PC-3 (cell line): ENCODE measurements around the gene PADI1. TPM values are rescaled to one million over a fixed set of nuclear protein-coding genes. Genes with fewer than 3 reads are reported as not detected.

ENCODE experiments used
- ATAC-seq: fragments of 200-7000 bp; cut with Tn5 transposase; 2 replicates; pipeline ENCODE4 v1.9.1; 2020; ENCODE audit warnings: mild to moderate bottlenecking, moderate library complexity
- BruUV-seq: library from RNA; stranded (reverse); fragments of 400-500 nt; replicated peaks from 2 replicates; lab custom pipeline; 2021; lab: Mats Ljungman, UMichigan
- CTCF ChIA-PET: fragments of 300-600 bp; sonication (Branson Sonifier 250); formaldehyde crosslinking; loops from one replicate; lab custom pipeline; 2022; ENCODE audit warnings: antibody characterized with exemption; lab: Charles Lee
- POLR2A ChIA-PET: fragments of 300-600 bp; sonication (Branson Sonifier 250); formaldehyde crosslinking; loops from one replicate; lab custom pipeline; 2022; ENCODE audit warnings: antibody characterized with exemption; ENCODE audit not compliant: unreplicated experiment; lab: Charles Lee
- DNase-seq: peaks from one replicate; pipeline ENCODE4 v3.0.0-alpha.2; 2015
- H2AFZ ChIP-seq: fragments of 300-600 bp; sonication (generic); 2 replicates; pipeline ENCODE4 v1.6.0; 2016; ENCODE audit warnings: antibody characterized with exemption, low read length
- H3F3A ChIP-seq: fragments of 300-600 bp; sonication (generic); one replicate; pipeline ENCODE4 v1.6.0; 2017; ENCODE audit warnings: antibody characterized with exemption, low read length, control low read depth, mild to moderate bottlenecking; ENCODE audit not compliant: unreplicated experiment
- H3K27ac ChIP-seq: fragments of 300-600 bp; sonication (generic); 2 replicates; pipeline ENCODE4 v1.5.1; 2016; ENCODE audit warnings: mild to moderate bottlenecking, low read length
- H3K27me3 ChIP-seq: fragments of 300-600 bp; sonication (generic); 2 replicates; pipeline ENCODE4 v1.6.1; 2016; ENCODE audit warnings: low read length, mixed read lengths
- H3K36me3 ChIP-seq: fragments of 300-600 bp; sonication (generic); 2 replicates; pipeline ENCODE4 v1.6.1; 2016; ENCODE audit warnings: low read depth, mixed run types, low read length, mixed read lengths
- H3K4me1 ChIP-seq: fragments of 300-600 bp; sonication (generic); 2 replicates; pipeline ENCODE4 v1.5.1; 2016; ENCODE audit warnings: low read length; ENCODE audit not compliant: insufficient read depth
- H3K4me2 ChIP-seq: fragments of 300-600 bp; sonication (generic); 2 replicates; pipeline ENCODE4 v1.6.0; 2016; ENCODE audit warnings: low read length
- H3K4me3 ChIP-seq: fragments of 300-600 bp; sonication (generic); 2 replicates; pipeline ENCODE4 v1.5.1; 2016; ENCODE audit warnings: mild to moderate bottlenecking, low read length, mixed read lengths
- H3K79me2 ChIP-seq: fragments of 300-600 bp; sonication (generic); 2 replicates; pipeline ENCODE4 v1.6.1; 2017; ENCODE audit warnings: low read length, mixed read lengths
- H3K9ac ChIP-seq: fragments of 300-600 bp; sonication (generic); 2 replicates; pipeline ENCODE4 v1.6.0; 2016; ENCODE audit warnings: mild to moderate bottlenecking, low read length
- H3K9me2 ChIP-seq: fragments of 300-600 bp; sonication (generic); replicated peaks from 2 replicates; pipeline ENCODE4 v1.6.1; 2016; ENCODE audit warnings: mixed run types, low read length, mixed read lengths
- H3K9me3 ChIP-seq: fragments of 300-600 bp; sonication (generic); 2 replicates; pipeline ENCODE4 v1.6.1; 2016; ENCODE audit warnings: low read length, mixed read lengths
- H4K20me1 ChIP-seq: fragments of 300-600 bp; sonication (generic); 2 replicates; pipeline ENCODE4 v1.6.1; 2016; ENCODE audit warnings: low read length, mixed read lengths
- EZH2 ChIP-seq: fragments of 300-600 bp; sonication (generic); IDR thresholded peaks from one replicate; pipeline ENCODE4 v1.6.1; 2017; ENCODE audit warnings: antibody characterized with exemption, mild to moderate bottlenecking, low read length; ENCODE audit not compliant: unreplicated experiment
- EZH2phosphoT487 ChIP-seq: fragments of 300-600 bp; sonication (generic); IDR thresholded peaks from 2 replicates; pipeline ENCODE4 v1.6.1; 2018; ENCODE audit warnings: mild to moderate bottlenecking, antibody characterized with exemption, low read length, borderline replicate concordance
- intact Hi-C: fragments of 100-400 bp; cut with micrococcal nuclease; formaldehyde crosslinking; loops from 2 replicates; pipeline ENCODE4 v1.9.0; 2023
- total RNA-seq: library from RNA; depleted of rRNA; stranded (reverse); fragments of >200 nt; gene quantifications from 2 replicates; pipeline ENCODE4 v1.2.3, GENCODE V29; 2014
- TF ChIP-seq, protein P1 (sequence below): fragments of 300-600 bp; sonication (generic); conservative IDR thresholded peaks from 2 replicates; pipeline ENCODE4 v1.5.1; 2017; ENCODE audit warnings: antibody characterized with exemption, low read depth, mild to moderate bottlenecking, low read length

PADI1 gene
- total RNA-seq, 1 experiment from 2014 or later = 0.73 TPM

- TF ChIP-seq, protein P1, sequence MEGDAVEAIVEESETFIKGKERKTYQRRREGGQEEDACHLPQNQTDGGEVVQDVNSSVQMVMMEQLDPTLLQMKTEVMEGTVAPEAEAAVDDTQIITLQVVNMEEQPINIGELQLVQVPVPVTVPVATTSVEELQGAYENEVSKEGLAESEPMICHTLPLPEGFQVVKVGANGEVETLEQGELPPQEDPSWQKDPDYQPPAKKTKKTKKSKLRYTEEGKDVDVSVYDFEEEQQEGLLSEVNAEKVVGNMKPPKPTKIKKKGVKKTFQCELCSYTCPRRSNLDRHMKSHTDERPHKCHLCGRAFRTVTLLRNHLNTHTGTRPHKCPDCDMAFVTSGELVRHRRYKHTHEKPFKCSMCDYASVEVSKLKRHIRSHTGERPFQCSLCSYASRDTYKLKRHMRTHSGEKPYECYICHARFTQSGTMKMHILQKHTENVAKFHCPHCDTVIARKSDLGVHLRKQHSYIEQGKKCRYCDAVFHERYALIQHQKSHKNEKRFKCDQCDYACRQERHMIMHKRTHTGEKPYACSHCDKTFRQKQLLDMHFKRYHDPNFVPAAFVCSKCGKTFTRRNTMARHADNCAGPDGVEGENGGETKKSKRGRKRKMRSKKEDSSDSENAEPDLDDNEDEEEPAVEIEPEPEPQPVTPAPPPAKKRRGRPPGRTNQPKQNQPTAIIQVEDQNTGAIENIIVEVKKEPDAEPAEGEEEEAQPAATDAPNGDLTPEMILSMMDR = no peak
- TF ChIP-seq EZH2phosphoT487 = no peak
- TF ChIP-seq EZH2 = no peak
- Histone ChIP-seq H3K27ac (peak overlapping the region; percentile 96), H3K36me3 (no peaks in the 10 kb centered on the region), H3K4me2 (peak overlapping the region; percentile 70), H2AFZ (peak overlapping the region; percentile 66), H3K9ac (peak overlapping the region; percentile 72), H3K4me3 (peak overlapping the region; percentile 46), H3F3A (no peaks in the 10 kb centered on the region), H4K20me1 (no peaks in the 10 kb centered on the region), H3K27me3 (no peaks in the 10 kb centered on the region), H3K4me1 (peaks cover 27% of the 10 kb centered on the region), H3K9me2 (no peaks in the 10 kb centered on the region), H3K9me3 (no peaks in the 10 kb centered on the region), H3K79me2 (no peaks in the 10 kb centered on the region)
- ChIA-PET CTCF (no interaction called here), POLR2A (interaction anchor here (0.6 kb wide), 1 partner anchor 304 kb away, joined by 6 read pairs; no protein-coding TSS in a partner anchor)
- ATAC-seq = peak; percentile 77
- peak; percentile 88 for DNase-seq
- BruUV-seq = no TSS peak
- intact Hi-C loops = loop anchor here (1.0 kb wide), 3 partner anchors 39 to 69 kb away; no protein-coding TSS in a partner anchor
Observed at GRCh38 chr1:17168091-17168876, 36.6 kb upstream of the PADI1 start.

GRCh38 chr1:17170571-17170970, 34.4 kb upstream of the PADI1 start:
- Histone ChIP-seq H3K4me2 (no peak overlapping the region), H3K27me3 (no peaks in the 10 kb centered on the region)

More at GRCh38 chr1:17170571-17170970, 34.4 kb upstream of the PADI1 start:
- H3K79me2 ChIP-seq = no peaks in the 10 kb centered on the region
- intact Hi-C loops = no loop called here
- no peak overlapping the region for H2AFZ ChIP-seq
- H3K9ac ChIP-seq = no peak overlapping the region
- TF ChIP-seq EZH2phosphoT487 (no peak), EZH2 (no peak)
- TF ChIP-seq, protein P1 = no peak
- H3K4me1 ChIP-seq = peaks cover 27% of the 10 kb centered on the region
- no peaks in the 10 kb centered on the region for H3K36me3 ChIP-seq
- H3K9me2 ChIP-seq = no peaks in the 10 kb centered on the region
- ChIA-PET CTCF (interaction anchor here (0.6 kb wide), 1 partner anchor 110 kb away, joined by 3 read pairs; no protein-coding TSS in a partner anchor), POLR2A (interaction anchor here (0.6 kb wide), 1 partner anchor 94 kb away, joined by 6 read pairs; no protein-coding TSS in a partner anchor)
- no peaks in the 10 kb centered on the region for H4K20me1 ChIP-seq
- ATAC-seq = no peak
- peak; percentile 15 for DNase-seq
- BruUV-seq = no TSS peak
- no peak overlapping the region for H3K4me3 ChIP-seq
- no peaks in the 10 kb centered on the region for H3F3A ChIP-seq
- H3K27ac ChIP-seq = no peak overlapping the region
- H3K9me3 ChIP-seq = no peaks in the 10 kb centered on the region
